ENCODE data around the gene CTDSPL.

Gene CTDSPL

GRCh38 chr3:37932505-37932904 is 70.8 kb downstream of the CTDSPL start:
- no peak for ATAC-seq
- Mint-ChIP-seq H3K9me3 (peaks cover 3% of the 10 kb centered on the region), H3K4me1 (no peaks in the 10 kb centered on the region), H3K36me3 (no peaks in the 10 kb centered on the region), H3K27me3 (peaks cover 38% of the 10 kb centered on the region), H3K4me3 (no peak overlapping the region), H3K27ac (no peak overlapping the region)

GRCh38 chr3:37934631-37935289 is 73.1 kb downstream of the CTDSPL start:
- H3K4me1 Mint-ChIP-seq = no peaks in the 10 kb centered on the region
- ATAC-seq = no peak
- H3K27me3 Mint-ChIP-seq = peaks cover 38% of the 10 kb centered on the region
- H3K4me3 Mint-ChIP-seq = no peak overlapping the region
- H3K9me3 Mint-ChIP-seq = no peaks in the 10 kb centered on the region
- no peak overlapping the region for H3K27ac Mint-ChIP-seq
- no peaks in the 10 kb centered on the region for H3K36me3 Mint-ChIP-seq

GRCh38 chr3:37935290-37935668 is 73.6 kb downstream of the CTDSPL start:
- H3K27ac Mint-ChIP-seq = no peak overlapping the region
- peaks cover 37% of the 10 kb centered on the region for H3K27me3 Mint-ChIP-seq
- H3K36me3 Mint-ChIP-seq = no peaks in the 10 kb centered on the region
- H3K9me3 Mint-ChIP-seq = no peaks in the 10 kb centered on the region
- no peaks in the 10 kb centered on the region for H3K4me1 Mint-ChIP-seq
- no peak for ATAC-seq
- no peak overlapping the region for H3K4me3 Mint-ChIP-seq

GRCh38 chr3:37935756-37936666 is 74.3 kb downstream of the CTDSPL start:
- Mint-ChIP-seq H3K4me3 (no peak overlapping the region), H3K36me3 (no peaks in the 10 kb centered on the region), H3K4me1 (no peaks in the 10 kb centered on the region), H3K27me3 (peaks cover 29% of the 10 kb centered on the region), H3K27ac (no peak overlapping the region), H3K9me3 (no peaks in the 10 kb centered on the region)
- ATAC-seq = no peak

- no peak for ATAC-seq
- no peak overlapping the region for H3K27ac Mint-ChIP-seq
- H3K27me3 Mint-ChIP-seq = peaks cover 24% of the 10 kb centered on the region
- H3K4me1 Mint-ChIP-seq = no peaks in the 10 kb centered on the region
- H3K4me3 Mint-ChIP-seq = no peak overlapping the region
- no peaks in the 10 kb centered on the region for H3K36me3 Mint-ChIP-seq
- H3K9me3 Mint-ChIP-seq = no peaks in the 10 kb centered on the region
Measured at GRCh38 chr3:37937156-37937555, 75.5 kb downstream of the CTDSPL start.

GRCh38 chr3:37938011-37938410 is 76.3 kb downstream of the CTDSPL start:
- H3K4me3 Mint-ChIP-seq = no peak overlapping the region
- no peaks in the 10 kb centered on the region for H3K36me3 Mint-ChIP-seq
- H3K27me3 Mint-ChIP-seq = peaks cover 28% of the 10 kb centered on the region
- no peak overlapping the region for H3K27ac Mint-ChIP-seq
- no peaks in the 10 kb centered on the region for H3K4me1 Mint-ChIP-seq
- no peak for ATAC-seq
- no peaks in the 10 kb centered on the region for H3K9me3 Mint-ChIP-seq

- no peaks in the 10 kb centered on the region for H3K4me1 Mint-ChIP-seq
- peaks cover 23% of the 10 kb centered on the region for H3K27me3 Mint-ChIP-seq
- no peak overlapping the region for H3K4me3 Mint-ChIP-seq
- no peaks in the 10 kb centered on the region for H3K36me3 Mint-ChIP-seq
- no peak overlapping the region for H3K27ac Mint-ChIP-seq
- ATAC-seq = no peak
- H3K9me3 Mint-ChIP-seq = no peaks in the 10 kb centered on the region
Measured at GRCh38 chr3:37940242-37940908, 78.7 kb downstream of the CTDSPL start.

GRCh38 chr3:37941608-37942508 is 80.2 kb downstream of the CTDSPL start:
- Mint-ChIP-seq H3K4me1 (no peaks in the 10 kb centered on the region), H3K36me3 (no peaks in the 10 kb centered on the region), H3K4me3 (no peak overlapping the region), H3K9me3 (no peaks in the 10 kb centered on the region), H3K27me3 (peaks cover 18% of the 10 kb centered on the region), H3K27ac (no peak overlapping the region)
- ATAC-seq = no peak

- Mint-ChIP-seq H3K4me3 (no peak overlapping the region), H3K27me3 (peaks cover 18% of the 10 kb centered on the region), H3K36me3 (no peaks in the 10 kb centered on the region), H3K9me3 (no peaks in the 10 kb centered on the region), H3K27ac (no peak overlapping the region), H3K4me1 (no peaks in the 10 kb centered on the region)
- ATAC-seq = no peak
Measured at GRCh38 chr3:37942646-37943045, 81.0 kb downstream of the CTDSPL start.

- no peak for ATAC-seq
- no peak overlapping the region for H3K27ac Mint-ChIP-seq
- no peaks in the 10 kb centered on the region for H3K36me3 Mint-ChIP-seq
- H3K4me1 Mint-ChIP-seq = no peaks in the 10 kb centered on the region
- H3K27me3 Mint-ChIP-seq = peaks cover 18% of the 10 kb centered on the region
- H3K9me3 Mint-ChIP-seq = no peaks in the 10 kb centered on the region
- no peak overlapping the region for H3K4me3 Mint-ChIP-seq
Measured at GRCh38 chr3:37943126-37943525, 81.4 kb downstream of the CTDSPL start.

GRCh38 chr3:37943631-37944314 is 82.1 kb downstream of the CTDSPL start:
- H3K4me3 Mint-ChIP-seq = no peak overlapping the region
- ATAC-seq = no peak
- H3K4me1 Mint-ChIP-seq = no peaks in the 10 kb centered on the region
- H3K9me3 Mint-ChIP-seq = no peaks in the 10 kb centered on the region
- peaks cover 18% of the 10 kb centered on the region for H3K27me3 Mint-ChIP-seq
- H3K36me3 Mint-ChIP-seq = no peaks in the 10 kb centered on the region
- H3K27ac Mint-ChIP-seq = no peak overlapping the region

- Mint-ChIP-seq H3K36me3 (no peaks in the 10 kb centered on the region), H3K4me3 (no peak overlapping the region), H3K27ac (no peak overlapping the region), H3K27me3 (peaks cover 18% of the 10 kb centered on the region), H3K9me3 (no peaks in the 10 kb centered on the region), H3K4me1 (no peaks in the 10 kb centered on the region)
- ATAC-seq = no peak
Measured at GRCh38 chr3:37944391-37944842, 82.7 kb downstream of the CTDSPL start.

- no peak for ATAC-seq
- Mint-ChIP-seq H3K4me1 (no peaks in the 10 kb centered on the region), H3K4me3 (no peak overlapping the region), H3K27me3 (peaks cover 18% of the 10 kb centered on the region), H3K36me3 (no peaks in the 10 kb centered on the region), H3K27ac (no peak overlapping the region), H3K9me3 (no peaks in the 10 kb centered on the region)
Measured at GRCh38 chr3:37945156-37945806, 83.6 kb downstream of the CTDSPL start.
